ENCODE measurements around the gene GJD4.

GJD4 gene

GRCh38 chr10:35632027-35632426 lies 26.9 kb downstream of the GJD4 start:
- DNase-seq: no peak

DNA sequence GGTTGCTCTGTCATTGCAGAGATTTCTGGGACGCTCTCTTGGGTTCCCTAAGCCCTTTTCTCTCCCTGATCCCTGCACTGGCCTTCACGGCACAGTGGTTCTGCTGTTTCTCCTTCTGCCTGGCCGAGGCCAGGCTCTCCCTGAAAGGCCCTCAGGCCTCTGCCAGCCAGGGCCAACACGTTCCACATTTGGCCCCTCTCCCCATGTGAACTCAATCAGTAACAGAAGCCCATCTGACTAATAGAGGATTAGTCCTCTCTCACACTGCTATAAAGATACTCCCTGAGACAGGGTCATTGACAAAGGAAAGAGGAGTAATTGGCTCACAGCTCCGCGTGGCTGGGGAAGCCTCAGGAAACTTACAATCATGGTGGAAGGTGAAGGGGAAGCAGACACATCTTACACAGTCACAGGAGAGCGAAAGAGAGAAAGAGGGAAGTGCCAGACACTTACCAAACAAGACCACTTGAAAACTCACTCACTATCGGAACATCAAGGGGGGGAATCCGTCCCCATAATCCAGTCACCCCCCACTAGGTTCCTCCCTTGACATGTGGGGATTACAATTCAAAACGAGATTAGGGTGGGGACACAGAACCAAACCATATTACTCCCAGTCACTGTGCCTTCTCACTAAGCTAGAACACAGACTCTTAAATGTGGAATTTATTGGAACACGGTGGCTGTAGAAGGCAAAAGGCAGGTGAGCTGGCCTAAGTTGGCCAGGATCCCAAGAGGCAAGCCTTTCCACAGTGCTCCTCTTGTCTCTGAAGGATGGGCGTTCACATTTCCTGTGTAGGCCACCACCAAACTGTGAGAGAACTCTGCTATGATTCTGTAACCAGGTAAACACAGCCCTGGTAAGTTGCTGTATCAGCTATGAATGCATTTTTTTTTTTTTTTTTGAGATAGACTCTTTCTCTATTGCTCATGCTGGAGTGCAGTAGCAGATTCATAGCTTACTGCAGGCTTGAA lies 28.2 kb downstream of the GJD4 start:
- no peak for DNase-seq

DNA sequence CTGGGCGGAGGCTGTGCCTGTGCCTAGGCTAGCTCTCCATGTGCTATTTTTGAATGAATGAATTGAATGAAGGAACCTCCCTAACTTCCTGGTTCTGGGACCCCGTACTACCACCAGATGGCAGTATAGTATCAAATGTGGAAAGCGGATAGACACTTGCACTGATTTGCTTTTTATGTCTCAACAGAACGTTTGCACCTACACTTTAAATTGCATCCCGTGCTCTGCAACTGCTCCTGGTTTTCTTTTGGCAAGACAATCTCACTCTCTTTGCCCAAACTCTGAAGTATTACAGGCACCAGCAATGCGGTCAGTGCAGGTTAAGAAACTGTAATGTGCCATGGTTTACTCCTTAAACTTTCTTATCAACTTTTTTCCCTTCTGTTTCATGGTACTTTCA lies 30.4 kb downstream of the GJD4 start:
- DNase-seq: peak; percentile 66

GRCh38 chr10:35636956-35637355 lies 31.8 kb downstream of the GJD4 start:
- no peak for DNase-seq

GRCh38 chr10:35637462-35637861 lies 32.3 kb downstream of the GJD4 start:
- DNase-seq: no peak

- no peak for DNase-seq
Observed at GRCh38 chr10:35638101-35638500, 33.0 kb downstream of the GJD4 start.

DNA sequence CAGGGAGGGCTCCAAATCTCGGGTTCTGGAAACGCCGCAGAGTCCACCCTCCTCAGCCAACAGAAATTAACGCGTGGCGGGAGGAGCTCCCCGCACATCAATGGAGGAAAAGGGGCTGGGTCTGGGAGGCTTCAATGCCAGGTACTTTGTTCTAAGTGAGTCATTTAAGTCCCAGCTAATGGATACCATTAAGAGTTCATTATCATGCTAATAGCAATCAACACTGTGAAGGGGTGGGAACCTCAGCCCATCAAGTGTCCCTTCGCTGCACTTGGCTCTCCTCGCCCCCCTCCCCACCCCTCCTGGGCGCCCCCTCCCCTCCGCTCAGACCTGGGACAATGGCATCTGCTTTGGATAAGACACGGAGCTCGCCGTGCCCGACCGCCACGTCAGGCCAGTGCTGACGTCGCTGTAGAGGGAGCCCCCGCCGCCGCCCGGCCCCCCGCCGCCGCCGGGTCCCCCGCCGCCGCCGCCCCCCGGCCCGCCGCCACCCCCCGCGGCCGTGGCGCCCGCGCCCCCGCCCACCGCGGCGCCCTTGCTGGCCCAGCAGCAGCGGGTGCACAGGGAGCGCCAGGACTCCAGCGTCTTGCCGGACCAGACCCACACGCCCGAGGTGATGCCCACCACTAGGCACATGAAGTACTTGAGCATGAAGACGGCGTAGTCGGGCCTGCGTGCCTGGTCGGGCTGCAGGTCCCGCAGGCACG lies 34.0 kb downstream of the GJD4 start:
- DNase-seq: no peak

DNA sequence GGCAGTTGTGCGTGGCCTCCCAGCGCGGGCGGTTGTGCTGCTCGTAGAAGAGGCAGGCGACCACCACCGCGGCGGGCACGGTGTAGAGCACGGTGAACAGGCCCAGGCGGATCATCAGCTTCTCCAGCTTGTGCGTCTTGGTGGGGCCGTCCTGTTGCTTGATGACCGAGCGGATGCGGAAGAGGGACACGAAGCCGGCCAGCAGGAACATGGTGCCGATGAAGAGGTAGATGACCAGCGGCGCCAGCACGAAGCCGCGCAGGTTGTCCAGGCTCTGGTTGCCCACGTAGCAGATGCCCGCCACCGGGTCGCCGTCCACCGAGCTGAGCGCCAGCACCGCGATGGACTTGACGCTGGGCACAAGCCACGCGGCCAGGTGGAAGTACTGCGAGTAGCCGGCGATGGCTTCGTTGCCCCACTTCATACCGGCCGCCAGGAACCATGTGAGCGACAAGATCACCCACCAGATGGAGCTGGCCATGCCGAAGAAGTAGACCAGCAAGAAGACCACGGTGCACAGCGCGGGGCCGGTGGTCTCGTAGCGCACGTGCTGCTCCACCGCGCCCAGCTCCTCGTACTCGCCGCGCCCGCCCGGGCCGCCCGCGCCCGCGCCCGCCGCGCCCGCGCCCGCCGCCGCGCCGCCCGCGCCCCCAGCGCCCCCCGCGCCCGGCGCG lies 34.7 kb downstream of the GJD4 start:
- DNase-seq: no peak

- DNase-seq: peak; percentile 28
Observed at GRCh38 chr10:35640474-35640873, 35.3 kb downstream of the GJD4 start.

DNA sequence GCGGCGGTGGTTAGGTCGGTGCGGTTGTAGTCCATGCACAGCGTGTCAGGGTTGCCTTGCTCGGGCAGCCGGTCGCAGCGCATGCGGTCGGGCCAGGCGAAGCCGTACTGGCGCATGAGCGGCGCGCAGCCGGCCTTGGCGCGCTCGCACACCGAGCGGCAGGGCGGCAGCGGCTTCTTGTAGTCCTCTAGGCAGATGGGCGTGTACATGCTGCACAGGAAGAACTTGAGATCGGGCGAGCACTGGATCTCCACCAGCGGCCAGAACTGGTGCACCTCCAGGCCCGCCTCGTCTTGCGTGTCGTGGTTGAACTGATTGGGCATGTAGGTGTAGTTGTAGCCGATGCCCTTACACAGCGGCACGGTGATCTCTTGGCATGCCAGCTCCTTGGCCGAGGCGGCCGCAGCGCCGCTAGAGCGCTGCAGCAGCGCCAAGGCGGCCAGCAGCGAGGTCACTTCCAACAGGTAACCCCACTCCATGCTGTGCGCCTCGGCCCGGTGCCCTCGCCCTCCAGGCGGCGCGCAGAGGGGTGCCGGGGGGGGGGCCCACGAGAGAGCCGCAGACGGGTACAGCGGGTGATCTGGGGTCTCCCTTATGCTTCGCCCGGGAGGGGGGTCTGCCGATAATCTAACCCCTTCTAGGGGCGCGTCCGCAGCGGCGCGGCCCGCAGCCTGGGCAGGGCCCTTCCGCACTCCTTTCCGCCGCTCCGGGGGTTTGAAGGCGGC lies 36.0 kb downstream of the GJD4 start:
- peak; percentile 54 for DNase-seq

DNA sequence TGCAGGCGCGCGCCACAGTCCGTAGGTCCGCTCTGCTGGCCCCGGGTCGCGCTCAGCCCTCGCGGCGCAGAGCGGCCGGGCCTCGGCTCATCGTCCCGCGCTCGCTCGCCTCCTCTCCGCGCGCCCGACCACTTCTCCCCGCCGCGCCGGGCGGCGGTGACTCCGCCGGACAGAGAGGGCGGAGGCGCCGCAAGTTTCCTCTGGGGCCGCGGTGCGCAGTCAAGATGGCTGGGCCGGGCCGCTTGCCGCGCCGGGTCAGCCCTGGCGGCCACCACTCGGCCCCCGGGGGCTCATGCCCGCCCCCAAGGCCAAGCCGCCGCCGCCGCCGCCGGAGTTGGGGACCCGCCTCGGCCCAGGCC lies 36.5 kb downstream of the GJD4 start:
- no peak for DNase-seq

GRCh38 chr10:35642035-35642792 lies 37.1 kb downstream of the GJD4 start, which contains the start of gene FZD8:
FZD8 (minus strand) TSS chr10:35642296; CDS start chr10:35641429, 867 bp downstream.
- peak; percentile 78 for DNase-seq

- no peak for DNase-seq
Observed at GRCh38 chr10:35642793-35643114, 37.6 kb downstream of the GJD4 start.

DNA sequence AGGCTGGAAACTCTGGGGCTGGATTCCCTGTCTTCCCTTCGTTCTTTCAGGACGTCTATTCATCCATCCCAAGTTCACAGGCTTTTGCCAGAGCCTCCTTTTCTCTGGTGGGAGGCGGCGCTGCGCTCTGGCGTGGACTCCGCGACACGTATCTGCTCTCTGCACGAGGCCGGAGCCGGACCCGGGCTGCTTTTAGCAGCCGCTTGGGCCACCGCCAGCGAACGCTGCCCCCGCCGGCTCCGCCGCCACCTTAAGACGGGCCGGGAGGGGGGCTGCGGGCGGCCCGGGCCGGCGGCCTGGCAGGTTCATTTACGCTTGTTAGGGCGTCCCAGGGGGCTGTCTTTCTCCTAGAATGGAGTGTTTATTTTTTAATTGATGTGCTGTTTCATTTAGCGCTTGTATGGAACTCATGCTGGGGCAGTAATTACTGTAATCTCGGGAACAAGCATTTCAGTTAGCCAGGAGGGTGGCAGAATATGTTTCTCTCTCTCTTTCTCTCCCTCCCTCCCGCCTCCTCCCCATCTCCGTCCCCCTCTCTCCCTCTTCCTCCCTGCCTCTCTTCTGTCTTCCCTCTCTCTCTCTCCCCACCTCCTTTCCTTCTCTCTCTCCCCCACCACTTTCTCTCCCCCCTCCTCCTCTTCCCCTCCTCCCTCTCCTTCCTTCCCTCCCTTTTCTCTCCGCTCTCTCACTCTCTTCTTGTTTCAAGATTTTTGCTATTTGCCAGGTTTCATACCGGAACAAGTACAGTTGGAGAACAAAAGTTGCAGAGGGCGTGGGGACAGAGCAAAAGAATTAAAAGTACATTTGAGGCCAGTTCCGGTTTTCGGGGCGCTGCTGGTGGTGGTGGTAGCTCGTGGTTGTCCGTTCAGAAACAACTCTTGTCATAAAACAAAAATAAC lies 38.3 kb downstream of the GJD4 start:
- no peak for DNase-seq

GRCh38 chr10:35644050-35644950 lies 39.2 kb downstream of the GJD4 start:
- no peak for DNase-seq

DNA sequence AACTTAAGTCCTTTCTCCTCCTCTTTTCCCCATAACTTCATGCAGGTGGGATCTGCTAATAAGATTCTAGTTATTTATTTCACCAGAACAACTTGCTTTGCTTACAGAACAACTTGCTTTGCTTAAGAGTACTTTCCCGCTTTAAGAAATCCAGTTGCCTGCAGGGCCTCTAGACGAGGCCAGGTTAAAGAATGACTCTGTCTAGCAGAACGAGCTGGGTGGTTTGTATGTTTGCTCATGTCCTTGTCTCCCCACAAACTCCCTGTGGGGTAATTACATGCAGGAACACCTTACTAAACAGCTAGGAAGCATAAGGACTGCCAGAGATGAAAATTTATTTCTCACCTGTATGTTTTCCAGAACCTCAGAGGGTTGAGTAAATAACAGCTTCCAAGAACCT lies 45.8 kb downstream of the GJD4 start:
- no peak for DNase-seq

- DNase-seq: no peak
Observed at GRCh38 chr10:35652824-35653223, 47.7 kb downstream of the GJD4 start.

GRCh38 chr10:35657621-35658020 lies 52.5 kb downstream of the GJD4 start:
- no peak for DNase-seq

All from NCI-H1694 (cell line).